GM12864 (cell line): Measurements from ENCODE around the gene COL24A1.
"Not testable (repeated sequence)": the region's sequence is repeated elsewhere in the genome, so short reads cannot be mapped to it uniquely, and the experiment has no call there.

Source experiments
- DNase-seq: peaks from one replicate; pipeline ENCODE4 v3.0.0-alpha.2; 2011; ENCODE audit warnings: low read depth
- H3K4me3 ChIP-seq: 2 replicates; pipeline ENCODE4 v1.5.1; 2011; ENCODE audit warnings: mild to moderate bottlenecking, low read depth, low read length, control low read depth
- TF ChIP-seq, protein P1 (sequence below): IDR thresholded peaks from 2 replicates; pipeline ENCODE4 v1.5.1; 2011; ENCODE audit warnings: low read depth, mild to moderate bottlenecking, moderate library complexity, low read length, control low read depth, inconsistent platforms; ENCODE audit errors: missing control alignments

COL24A1 gene

DNA sequence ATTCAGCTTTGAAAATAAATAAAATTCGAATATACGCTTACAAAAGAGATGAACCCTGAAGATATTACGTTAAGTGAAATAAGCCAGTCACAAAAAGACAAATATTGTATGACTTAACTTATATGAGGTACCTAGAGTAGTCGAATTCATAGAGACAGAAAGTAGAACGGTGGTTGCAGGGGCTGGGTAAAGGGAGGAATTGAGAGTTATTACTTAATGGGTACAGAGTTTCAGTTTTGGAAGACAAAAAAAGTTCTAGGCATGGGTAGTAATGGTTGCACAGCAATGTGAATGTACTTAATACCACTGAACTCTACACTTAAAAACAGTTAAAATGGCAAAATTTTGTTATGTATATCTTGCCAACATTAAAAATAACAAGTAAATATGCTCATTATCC, 399.7 kb downstream of the COL24A1 start:
- no peak overlapping the region for H3K4me3 ChIP-seq
- TF ChIP-seq, protein P1, sequence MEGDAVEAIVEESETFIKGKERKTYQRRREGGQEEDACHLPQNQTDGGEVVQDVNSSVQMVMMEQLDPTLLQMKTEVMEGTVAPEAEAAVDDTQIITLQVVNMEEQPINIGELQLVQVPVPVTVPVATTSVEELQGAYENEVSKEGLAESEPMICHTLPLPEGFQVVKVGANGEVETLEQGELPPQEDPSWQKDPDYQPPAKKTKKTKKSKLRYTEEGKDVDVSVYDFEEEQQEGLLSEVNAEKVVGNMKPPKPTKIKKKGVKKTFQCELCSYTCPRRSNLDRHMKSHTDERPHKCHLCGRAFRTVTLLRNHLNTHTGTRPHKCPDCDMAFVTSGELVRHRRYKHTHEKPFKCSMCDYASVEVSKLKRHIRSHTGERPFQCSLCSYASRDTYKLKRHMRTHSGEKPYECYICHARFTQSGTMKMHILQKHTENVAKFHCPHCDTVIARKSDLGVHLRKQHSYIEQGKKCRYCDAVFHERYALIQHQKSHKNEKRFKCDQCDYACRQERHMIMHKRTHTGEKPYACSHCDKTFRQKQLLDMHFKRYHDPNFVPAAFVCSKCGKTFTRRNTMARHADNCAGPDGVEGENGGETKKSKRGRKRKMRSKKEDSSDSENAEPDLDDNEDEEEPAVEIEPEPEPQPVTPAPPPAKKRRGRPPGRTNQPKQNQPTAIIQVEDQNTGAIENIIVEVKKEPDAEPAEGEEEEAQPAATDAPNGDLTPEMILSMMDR, result no peak
- peak; percentile 3 for DNase-seq

DNA sequence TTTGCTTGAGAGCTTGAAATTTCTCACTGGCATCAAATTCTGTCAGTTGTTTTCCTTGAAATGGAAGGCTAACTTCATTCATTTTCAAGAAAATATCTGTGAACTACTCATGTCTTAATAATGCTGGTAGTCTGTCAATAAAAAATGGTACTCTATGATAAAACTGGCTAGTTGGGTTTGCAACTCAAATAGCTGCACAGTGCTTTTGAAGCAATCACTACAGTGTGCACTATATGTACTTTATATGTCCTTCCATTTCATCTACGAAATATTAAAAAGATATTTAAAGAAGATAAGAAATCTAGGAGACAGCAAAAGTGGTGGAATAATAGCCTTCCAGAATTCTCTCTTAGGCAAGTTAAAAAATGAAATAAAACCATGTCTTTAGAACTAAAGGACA, 408.5 kb downstream of the COL24A1 start:
- TF ChIP-seq, protein P1, result no peak
- DNase-seq, result no peak
- H3K4me3 ChIP-seq, result no peak overlapping the region

DNA sequence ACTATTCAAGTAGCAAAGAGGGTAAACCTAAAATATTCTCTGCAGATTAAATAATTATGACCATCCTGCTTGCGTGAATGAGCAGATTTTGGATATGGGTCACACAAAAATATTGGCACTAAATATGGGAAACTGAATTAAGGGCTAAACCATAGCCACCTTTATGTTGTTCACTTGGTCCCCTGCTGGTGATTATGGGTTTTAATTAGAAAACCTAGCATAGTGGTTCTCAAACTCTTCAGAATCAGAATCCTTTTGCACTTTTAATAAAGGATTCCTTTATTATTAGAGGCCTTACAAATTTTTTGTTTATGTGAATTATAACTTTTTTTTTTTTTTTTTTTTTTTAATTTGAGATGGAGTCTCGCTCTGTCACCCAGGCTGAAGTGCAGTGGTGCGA, 409.8 kb downstream of the COL24A1 start:
- TF ChIP-seq, protein P1, result no peak
- no peak for DNase-seq
- no peak overlapping the region for H3K4me3 ChIP-seq

- TF ChIP-seq, protein P1, result no peak
- H3K4me3 ChIP-seq, result no peak overlapping the region
- DNase-seq, result no peak
Observed at GRCh38 chr1:85743814-85744213, 412.8 kb downstream of the COL24A1 start.

- H3K4me3 ChIP-seq, result no peak overlapping the region
- TF ChIP-seq, protein P1, result no peak
- no peak for DNase-seq
Observed at GRCh38 chr1:85734931-85735330, 421.6 kb downstream of the COL24A1 start.

DNA sequence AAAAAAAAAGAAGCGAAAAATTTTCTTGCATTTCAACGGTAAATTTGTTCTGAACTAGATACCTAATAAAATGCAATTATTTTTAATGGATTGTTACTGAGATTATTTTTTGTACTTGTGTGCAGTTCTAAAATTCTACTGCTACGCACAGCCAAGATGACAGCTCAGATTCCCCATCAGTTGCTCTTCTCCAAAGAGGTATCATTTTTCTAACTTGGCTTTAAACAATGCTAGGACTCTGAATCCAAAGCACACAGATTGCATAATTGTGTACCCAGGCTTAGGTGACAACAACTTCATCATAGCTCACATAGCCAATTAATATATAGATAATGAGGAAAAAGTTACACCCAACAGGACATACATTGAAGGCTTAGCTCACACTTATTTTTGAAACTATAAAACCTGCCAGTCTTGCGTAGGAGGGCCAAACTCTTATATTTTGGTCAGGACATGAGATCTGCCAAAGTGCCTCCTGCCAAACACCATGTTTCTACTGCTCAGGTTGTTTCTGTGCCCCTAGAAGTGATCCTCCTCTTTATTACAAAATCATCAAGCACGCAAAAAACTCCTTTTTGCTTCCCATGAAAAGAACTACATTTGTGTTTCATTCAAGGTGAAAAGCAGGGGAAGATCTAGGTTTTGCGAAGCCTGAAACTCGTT, 437.8 kb downstream of the COL24A1 start:
- no peak overlapping the region for H3K4me3 ChIP-seq
- DNase-seq, result no peak
- TF ChIP-seq, protein P1, result no peak

GRCh38 chr1:85714418-85715114, 442.0 kb downstream of the COL24A1 start:
- not testable (repeated sequence) for DNase-seq, H3K4me3 ChIP-seq
